OCI-LY1 (cell line): Measurements from ENCODE around the gene OR51E2.

ENCODE experiments used
- CTCF ChIP-seq: fragments of 200-600 bp; sonication (generic), shearing (Covaris generic); IDR thresholded peaks from 2 replicates; pipeline ENCODE4 v1.5.1; 2017; ENCODE audit warnings: mild to moderate bottlenecking, antibody characterized with exemption, low read length, moderate library complexity, mixed read lengths
- EZH2 ChIP-seq: fragments of 200-600 bp; sonication (generic), shearing (Covaris generic); IDR thresholded peaks from 2 replicates; pipeline ENCODE4 v1.8.0; 2017; ENCODE audit warnings: borderline replicate concordance, mixed run types, mild to moderate bottlenecking, antibody characterized with exemption, low read length, moderate library complexity, mixed read lengths

GRCh38 chr11:4673781-4674180 is 23.9 kb downstream of the OR51E2 start:
- TF ChIP-seq CTCF (no peak), EZH2 (no peak)
